NCI-H1092 treated with DMSO at 0.1 percent for 48 hours (cell line): ENCODE results near the gene PFKFB2.
"Not testable (repeated sequence)": the region's sequence is repeated elsewhere in the genome, so short reads cannot be mapped to it uniquely, and the experiment has no call there.

ENCODE experiments used
- DNase-seq: peaks from one replicate; lab custom pipeline; 2025; lab: John Stamatoyannopoulos, UW

PFKFB2 gene

DNA sequence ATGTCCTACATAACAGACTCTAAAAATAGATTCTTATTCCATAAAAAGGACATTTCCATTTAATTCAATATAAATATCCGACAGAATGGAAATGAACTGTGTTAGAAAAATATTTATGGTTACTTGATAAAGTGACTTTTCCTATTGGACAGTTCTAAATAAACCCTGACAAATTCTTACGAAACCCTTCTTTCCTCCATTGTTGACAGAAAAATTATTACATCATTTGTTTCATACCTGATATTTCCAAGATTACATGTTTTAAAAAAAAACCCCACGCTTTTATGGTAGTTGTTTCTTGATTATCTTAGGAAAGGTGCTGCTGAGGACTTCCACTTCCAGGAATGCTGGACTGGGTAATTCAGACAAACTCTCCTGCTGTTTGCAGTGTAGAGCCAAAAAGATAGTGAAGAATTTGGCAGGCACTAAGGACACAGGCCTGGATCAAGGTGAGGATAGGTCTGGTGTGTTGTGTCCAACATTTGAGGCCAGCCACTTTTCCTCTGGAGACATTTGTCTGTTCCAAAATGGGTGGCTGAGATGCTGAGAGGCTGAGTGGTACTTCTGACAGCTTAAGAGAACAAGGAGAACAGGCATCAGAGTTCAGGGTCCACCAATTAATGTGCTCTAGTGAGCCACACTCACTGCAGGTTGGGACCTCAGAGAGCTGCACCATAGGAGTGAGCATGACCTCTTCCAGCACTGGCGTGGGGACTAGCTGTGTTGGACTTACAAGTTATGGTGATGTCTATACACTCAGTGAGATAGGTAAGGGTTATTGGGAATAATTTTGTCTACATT, 13.5 kb upstream of the PFKFB2 start:
- DNase-seq: no peak

- no peak for DNase-seq
Observed at GRCh38 chr1:207040181-207040533, 12.9 kb upstream of the PFKFB2 start.

- not testable (repeated sequence) for DNase-seq
Observed at GRCh38 chr1:207041397-207041796, 11.7 kb upstream of the PFKFB2 start.

- DNase-seq: no peak
Observed at GRCh38 chr1:207045453-207045852, 7.6 kb upstream of the PFKFB2 start.

GRCh38 chr1:207047505-207047904, 5.6 kb upstream of the PFKFB2 start:
- no peak for DNase-seq

- no peak for DNase-seq
Observed at GRCh38 chr1:207048041-207048440, 5.0 kb upstream of the PFKFB2 start.

- DNase-seq: no peak
Observed at GRCh38 chr1:207049054-207049453, 4.0 kb upstream of the PFKFB2 start.

DNA sequence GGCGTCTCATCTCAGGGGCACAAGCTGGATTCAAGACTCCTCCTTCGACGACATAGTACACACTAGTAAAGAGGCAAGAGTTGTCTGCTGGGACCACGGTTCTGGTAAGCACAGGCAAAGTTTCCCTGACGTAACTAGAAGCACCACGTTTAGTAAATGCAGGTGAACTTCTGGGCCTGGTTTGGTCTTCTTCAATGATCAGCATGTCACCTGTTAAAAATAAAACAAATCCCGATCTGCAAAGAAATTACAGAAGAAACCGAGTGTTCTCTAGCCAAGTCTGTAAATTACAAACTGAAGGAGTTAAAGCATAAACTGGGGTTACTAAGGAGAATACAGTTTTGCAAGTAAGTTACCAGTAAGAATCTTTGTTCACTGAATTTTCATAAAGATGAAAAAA, 3.6 kb upstream of the PFKFB2 start:
- DNase-seq: no peak

GRCh38 chr1:207049974-207050391, 3.1 kb upstream of the PFKFB2 start:
- peak; percentile 60 for DNase-seq

GRCh38 chr1:207050480-207051190, 2.4 kb upstream of the PFKFB2 start:
- DNase-seq: peak; percentile 94

DNA sequence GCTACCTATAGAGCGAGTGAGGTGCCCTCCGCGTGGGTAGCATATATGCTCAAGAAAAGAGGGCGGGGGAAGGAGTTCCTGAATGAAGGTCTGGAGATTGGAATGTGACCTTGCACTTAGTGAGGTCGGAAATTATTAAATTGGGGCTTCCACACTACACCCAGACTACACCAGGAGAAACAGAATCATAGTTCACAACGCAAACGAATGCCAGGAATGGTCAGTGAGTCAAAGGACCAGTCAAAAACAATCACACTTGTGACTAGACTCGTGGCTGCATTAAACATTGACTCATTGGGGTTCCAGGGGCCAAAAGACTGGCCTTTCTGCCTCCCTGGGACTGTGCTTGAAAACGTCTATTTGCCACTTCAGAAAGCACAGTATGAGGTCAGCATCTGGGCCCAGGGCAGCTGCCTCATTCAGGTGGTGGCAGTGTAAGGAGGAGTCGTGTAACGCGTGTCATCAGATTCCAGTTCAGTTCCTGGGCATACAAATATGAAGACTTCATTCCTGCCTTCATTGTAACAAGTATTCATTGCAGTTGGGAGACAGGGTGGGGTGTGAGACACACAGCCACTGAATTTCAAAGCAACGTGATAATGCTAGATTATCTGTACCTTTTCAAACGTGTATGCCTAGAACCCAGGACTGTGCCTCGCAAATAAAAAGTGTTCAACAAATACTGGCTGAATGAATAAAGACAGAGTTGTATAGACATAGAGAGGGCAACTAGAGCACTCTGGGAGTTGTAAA, 1.7 kb upstream of the PFKFB2 start, which contains the start of gene YOD1:
YOD1 (minus strand) TSS at position 18 of the 753 bp plus-strand sequence. CDS start 178 bp downstream, outside the sequence.
- DNase-seq: peak; percentile 66

GRCh38 chr1:207054491-207054890, 1.4 kb downstream of the PFKFB2 start:
- DNase-seq: no peak

- no peak for DNase-seq
Observed at GRCh38 chr1:207055386-207056001, 2.4 kb downstream of the PFKFB2 start.

DNA sequence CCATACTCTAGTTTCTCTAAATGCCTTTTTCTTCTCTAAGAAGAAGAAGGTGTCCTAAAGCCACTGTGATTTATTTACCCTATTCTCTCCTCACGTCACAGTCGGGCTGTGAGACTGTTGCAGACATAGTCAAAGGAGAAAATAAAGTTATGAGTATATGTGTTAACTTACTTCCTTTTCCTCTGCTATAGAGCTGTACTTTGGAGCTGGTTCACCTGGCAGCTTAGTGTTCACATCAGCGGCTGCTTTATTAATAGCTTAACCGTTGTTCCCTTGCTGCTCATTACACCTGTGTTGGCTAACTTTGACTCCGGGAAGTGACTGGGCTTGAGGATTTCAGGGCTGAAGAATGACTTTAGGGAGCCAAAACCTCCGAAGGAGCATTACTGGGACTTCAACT, 3.6 kb downstream of the PFKFB2 start:
- no peak for DNase-seq

DNA sequence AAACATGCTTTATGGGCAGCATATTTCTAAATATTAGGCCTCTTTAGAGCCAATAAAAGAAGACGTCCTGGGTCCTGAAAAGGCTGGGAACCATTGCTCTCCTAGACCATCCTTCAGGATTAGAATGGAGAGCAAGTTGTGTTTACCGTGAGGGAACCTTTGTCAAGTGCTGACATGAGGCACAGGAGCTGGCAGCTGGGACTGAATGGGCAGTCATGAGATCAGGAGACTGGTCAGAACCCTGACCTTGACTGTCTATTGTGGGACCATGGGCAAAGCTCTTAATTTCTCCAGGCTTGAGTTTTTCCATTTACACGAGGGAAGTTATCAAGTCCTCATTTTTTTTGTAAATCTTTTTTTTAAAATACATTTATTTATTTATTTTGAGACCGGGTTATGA, 5.2 kb downstream of the PFKFB2 start:
- peak; percentile 42 for DNase-seq

GRCh38 chr1:207058878-207059867, 6.1 kb downstream of the PFKFB2 start:
- peak; percentile 85 for DNase-seq

- DNase-seq: no peak
Observed at GRCh38 chr1:207059881-207060280, 6.8 kb downstream of the PFKFB2 start.

- no peak for DNase-seq
Observed at GRCh38 chr1:207060596-207060995, 7.5 kb downstream of the PFKFB2 start.

GRCh38 chr1:207062058-207062457, 9.0 kb downstream of the PFKFB2 start:
- no peak for DNase-seq

DNA sequence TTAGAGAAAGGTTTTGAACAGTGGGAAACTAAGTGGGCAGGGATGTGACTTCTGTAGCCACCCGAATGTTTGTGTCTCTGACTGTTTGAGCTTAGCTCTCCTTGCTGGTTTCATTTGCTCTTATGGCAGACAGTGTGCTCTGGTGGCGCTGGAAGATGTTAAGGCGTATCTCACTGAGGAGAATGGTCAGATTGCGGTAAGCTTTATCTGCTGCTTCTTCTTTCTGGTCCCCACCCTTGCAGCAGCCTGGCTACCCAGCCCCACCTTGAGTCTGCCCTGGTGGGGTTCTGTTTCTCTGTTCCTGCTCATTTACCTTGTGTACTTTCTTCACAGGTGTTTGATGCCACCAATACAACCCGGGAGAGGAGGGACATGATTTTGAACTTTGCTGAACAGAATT, 9.9 kb downstream of the PFKFB2 start:
- no peak for DNase-seq

DNA sequence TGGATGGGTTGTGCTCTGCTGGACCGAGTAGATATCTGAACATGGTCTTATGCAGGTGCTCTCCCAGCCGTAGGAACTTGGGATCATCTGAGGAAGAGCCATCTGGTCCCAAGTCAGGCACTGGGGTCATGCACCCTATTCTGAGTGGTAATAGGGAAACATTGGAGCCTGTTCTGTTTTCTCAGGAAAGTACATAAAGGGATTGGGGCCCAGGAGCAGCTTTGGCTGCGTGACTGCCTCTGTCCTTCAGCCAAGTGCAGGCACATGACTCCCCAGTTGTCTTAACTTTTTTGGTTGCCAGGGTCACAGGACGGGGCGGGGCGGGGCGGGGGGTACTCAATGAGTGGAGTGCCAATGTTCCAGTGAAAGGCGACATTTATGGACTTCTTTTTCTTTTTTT, 11.5 kb downstream of the PFKFB2 start:
- no peak for DNase-seq
